GM18867 (cell line): Measurements from ENCODE around the gene RBFOX1.

Experiments
- ATAC-seq: cut with Tn5 transposase; IDR thresholded peaks from one replicate; pipeline ENCODE4 v1.9.1; 2021; ENCODE audit warnings: mild to moderate bottlenecking, moderate library complexity; ENCODE audit not compliant: unreplicated experiment

RBFOX1 gene

GRCh38 chr16:7646821-7647500 is 314.3 kb downstream of the RBFOX1 start:
- ATAC-seq = no peak

- ATAC-seq = no peak
Observed at GRCh38 chr16:7650431-7650830, 317.8 kb downstream of the RBFOX1 start.

- ATAC-seq = no peak
Observed at GRCh38 chr16:7651803-7652570, 319.3 kb downstream of the RBFOX1 start.

GRCh38 chr16:7653746-7654461 is 321.3 kb downstream of the RBFOX1 start:
- ATAC-seq = no peak

GRCh38 chr16:7675628-7676027 is 343.0 kb downstream of the RBFOX1 start:
- no peak for ATAC-seq

- no peak for ATAC-seq
Observed at GRCh38 chr16:7680296-7680695, 347.7 kb downstream of the RBFOX1 start.

- no peak for ATAC-seq
Observed at GRCh38 chr16:7688811-7689210, 356.2 kb downstream of the RBFOX1 start.

- no peak for ATAC-seq
Observed at GRCh38 chr16:7689234-7689633, 356.6 kb downstream of the RBFOX1 start.

- no peak for ATAC-seq
Observed at GRCh38 chr16:7691533-7691932, 358.9 kb downstream of the RBFOX1 start.

GRCh38 chr16:7703672-7704071 is 371.0 kb downstream of the RBFOX1 start:
- ATAC-seq = no peak

GRCh38 chr16:7705885-7706284 is 373.2 kb downstream of the RBFOX1 start:
- no peak for ATAC-seq

- ATAC-seq = no peak
Observed at GRCh38 chr16:7709186-7709585, 376.5 kb downstream of the RBFOX1 start.

- ATAC-seq = no peak
Observed at GRCh38 chr16:7713244-7713643, 380.6 kb downstream of the RBFOX1 start.

- no peak for ATAC-seq
Observed at GRCh38 chr16:7714775-7715174, 382.1 kb downstream of the RBFOX1 start.

GRCh38 chr16:7716660-7717550 is 384.3 kb downstream of the RBFOX1 start:
- no peak for ATAC-seq

- no peak for ATAC-seq
Observed at GRCh38 chr16:7722761-7723160, 390.1 kb downstream of the RBFOX1 start.

GRCh38 chr16:7731141-7731540 is 398.5 kb downstream of the RBFOX1 start:
- ATAC-seq = no peak

GRCh38 chr16:7736138-7736665 is 403.6 kb downstream of the RBFOX1 start:
- ATAC-seq = no peak

GRCh38 chr16:7742626-7743025 is 410.0 kb downstream of the RBFOX1 start:
- no peak for ATAC-seq

- ATAC-seq = no peak
Observed at GRCh38 chr16:7744546-7745264, 412.1 kb downstream of the RBFOX1 start.
